Germinal center (tissue), 1 donor: Measurements from ENCODE around the gene TMEM179B.
"Not testable (repeated sequence)": the region's sequence is repeated elsewhere in the genome, so short reads cannot be mapped to it uniquely, and the experiment has no call there.

Experiments used
- DNase-seq: peaks from one replicate; pipeline ENCODE4 v3.0.0; 2012; ENCODE audit warnings: mixed read lengths, low spot score

The TMEM179B gene

DNA sequence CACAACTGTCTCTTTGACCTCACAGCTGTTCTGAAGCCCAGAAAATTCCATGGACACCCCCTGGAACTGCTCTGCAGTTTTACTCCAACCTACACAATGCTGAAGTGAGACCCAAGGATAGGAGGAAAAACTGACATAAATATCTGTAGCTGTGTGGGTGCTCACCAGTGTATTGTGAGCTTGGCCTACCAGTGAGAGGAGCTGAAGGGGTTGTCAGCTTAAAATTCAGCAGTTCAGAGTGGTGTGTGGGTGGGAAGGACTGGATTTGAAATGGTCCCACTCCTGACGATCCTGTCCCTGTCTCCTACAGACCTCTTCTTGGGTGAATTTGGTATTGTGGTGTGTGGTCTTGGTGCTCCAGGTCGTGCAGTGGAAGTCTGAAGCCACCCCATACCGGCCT, 2.4 kb downstream of the TMEM179B start:
- no peak for DNase-seq

DNA sequence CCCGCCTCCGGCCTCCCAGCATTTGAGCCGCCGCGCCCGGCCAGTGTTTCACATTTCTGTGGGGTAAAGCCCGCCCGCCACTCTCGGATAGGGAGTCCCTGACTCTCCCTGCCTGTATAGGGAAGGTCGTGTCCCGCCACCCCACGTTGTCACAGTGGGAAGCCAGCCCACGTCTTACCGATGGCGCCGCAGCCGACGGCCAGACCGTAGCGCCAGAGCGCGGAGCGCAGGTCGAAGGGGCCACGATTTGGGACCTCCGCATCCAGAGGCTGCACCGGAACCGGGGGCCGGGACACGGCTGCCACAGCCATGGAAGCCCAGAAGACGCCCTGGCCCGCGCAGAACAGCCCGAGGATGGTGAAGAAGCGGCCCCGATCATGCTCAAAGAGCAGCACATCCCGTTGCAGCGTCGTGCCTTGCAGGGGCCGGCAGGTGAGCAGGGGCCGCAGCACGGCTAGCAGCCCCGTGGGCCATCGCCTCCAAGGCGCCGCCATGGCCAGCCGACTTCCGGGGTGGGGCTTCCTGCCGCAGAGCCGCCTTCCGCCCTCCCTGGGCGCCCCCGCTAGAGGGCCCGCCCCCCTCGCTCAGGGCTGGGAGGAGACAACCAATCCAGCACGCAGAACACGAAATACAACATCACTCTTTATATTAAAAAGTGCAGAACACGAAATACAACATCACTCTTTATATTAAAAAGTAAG, 4.4 kb downstream of the TMEM179B start, which contains the start of gene TMEM223:
TSS of gene TMEM223 (minus strand) at position 506 of the 701 bp plus-strand sequence. CDS start at position 494, 12 bp downstream.
- peak; percentile 91 for DNase-seq

GRCh38 chr11:62792202-62792575, 5.0 kb downstream of the TMEM179B start:
- no peak for DNase-seq

GRCh38 chr11:62794201-62794775, 7.1 kb downstream of the TMEM179B start:
- DNase-seq, result no peak

GRCh38 chr11:62796281-62796680, 9.1 kb downstream of the TMEM179B start:
- no peak for DNase-seq

DNA sequence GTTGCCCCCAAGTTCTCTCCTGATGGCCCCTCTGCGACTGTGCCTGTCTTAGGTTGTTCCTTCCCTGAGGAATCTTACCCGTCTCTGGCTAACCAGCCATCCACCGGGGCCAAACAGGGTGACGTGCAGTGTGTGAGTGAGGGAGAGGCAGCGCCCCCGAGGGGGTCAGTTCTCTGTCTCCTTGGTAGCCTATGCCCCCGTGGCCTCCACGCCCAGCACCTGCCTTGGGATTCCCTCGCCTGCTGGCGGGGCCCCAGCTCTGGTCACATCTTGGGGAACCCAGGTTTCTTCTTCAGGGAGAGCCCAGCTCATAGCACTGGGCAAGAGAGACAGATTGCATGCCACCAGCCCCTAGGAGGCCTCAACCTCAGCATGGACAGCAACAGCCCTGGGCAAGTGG, 12.3 kb downstream of the TMEM179B start:
- no peak for DNase-seq

DNA sequence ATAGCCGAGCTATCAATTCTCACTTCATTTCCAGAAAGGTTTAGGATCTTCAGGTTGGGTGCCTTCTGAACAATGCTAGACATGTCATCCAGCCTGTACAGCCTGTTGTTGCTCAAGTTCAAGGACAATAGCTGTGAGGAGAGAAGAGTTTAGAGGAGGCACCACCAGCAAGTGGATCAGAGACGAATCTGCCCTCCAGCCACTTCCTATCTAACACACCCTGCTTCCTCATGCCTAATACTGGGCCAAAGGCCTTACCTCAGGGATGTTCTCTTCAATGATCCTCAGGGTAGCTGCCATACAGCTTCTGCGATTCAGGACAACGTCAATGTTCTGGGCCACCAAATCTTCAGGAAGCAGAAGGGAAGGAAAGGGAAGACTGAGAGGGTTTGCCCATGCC, 13.9 kb downstream of the TMEM179B start:
- no peak for DNase-seq

GRCh38 chr11:62804310-62805075, 17.3 kb downstream of the TMEM179B start:
- no peak for DNase-seq

- peak; percentile 98 for DNase-seq
These were observed 18.1 kb downstream of the TMEM179B start, which contains the start of gene NXF1 for GRCh38 chr11:62805076-62805892. NXF1 (minus strand) TSS chr11:62805440; CDS start chr11:62805356, 84 bp downstream.

DNA sequence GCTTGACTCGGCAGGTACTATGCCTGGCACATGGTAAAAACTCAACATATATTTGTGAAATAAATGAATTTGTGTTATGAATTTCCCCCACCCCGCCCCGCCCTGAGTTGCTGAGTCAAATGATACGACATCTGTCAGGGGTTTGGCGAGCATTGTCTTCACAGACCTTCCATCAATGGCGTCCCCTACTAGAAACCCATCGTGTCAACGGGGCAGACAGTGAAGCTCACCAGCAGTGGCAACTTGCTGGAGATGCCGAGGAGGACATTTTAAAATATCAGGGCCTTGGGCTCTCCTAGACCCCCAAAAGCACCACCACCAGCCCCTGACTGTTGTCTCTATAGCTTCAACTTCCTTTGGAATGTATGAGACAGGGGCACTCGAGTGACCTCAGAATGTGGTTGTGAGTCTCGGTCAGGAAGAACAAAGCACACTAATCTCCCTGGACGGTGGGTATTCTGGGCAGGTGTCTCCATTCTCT, 18.8 kb downstream of the TMEM179B start:
- DNase-seq, result peak; percentile 42

GRCh38 chr11:62806611-62807121, 19.5 kb downstream of the TMEM179B start:
- no peak for DNase-seq

- no peak for DNase-seq
These were observed 23.5 kb downstream of the TMEM179B start for GRCh38 chr11:62810748-62811147.

GRCh38 chr11:62811659-62812058, 24.5 kb downstream of the TMEM179B start:
- no peak for DNase-seq

- DNase-seq, result no peak
These were observed 29.4 kb downstream of the TMEM179B start for GRCh38 chr11:62816557-62816956.

- no peak for DNase-seq
These were observed 29.9 kb downstream of the TMEM179B start for GRCh38 chr11:62817129-62817528.

DNA sequence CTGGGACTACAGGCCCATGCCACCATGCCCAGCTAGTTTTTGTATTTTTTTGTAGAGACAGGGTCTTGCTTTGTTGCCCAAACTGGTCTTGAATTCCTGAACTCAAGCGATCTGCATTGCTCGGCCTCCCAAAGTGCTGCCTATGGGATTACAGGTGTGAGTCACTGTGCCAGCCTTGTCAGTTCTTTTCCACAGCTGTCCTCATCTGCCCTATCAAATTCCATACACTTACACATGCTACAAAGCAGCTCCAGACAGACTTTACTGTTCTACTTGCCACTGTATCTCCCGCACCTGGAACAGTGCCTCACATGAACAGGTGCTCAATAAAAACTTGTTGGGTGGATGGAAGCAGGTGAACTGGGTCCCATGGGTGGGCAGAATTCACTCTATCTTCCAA, 36.5 kb downstream of the TMEM179B start:
- DNase-seq, result no peak

- DNase-seq, result not testable (repeated sequence)
These were observed 40.9 kb downstream of the TMEM179B start for GRCh38 chr11:62828130-62828529.

- peak; percentile 51 for DNase-seq
These were observed 43.8 kb downstream of the TMEM179B start for GRCh38 chr11:62830904-62831519.

DNA sequence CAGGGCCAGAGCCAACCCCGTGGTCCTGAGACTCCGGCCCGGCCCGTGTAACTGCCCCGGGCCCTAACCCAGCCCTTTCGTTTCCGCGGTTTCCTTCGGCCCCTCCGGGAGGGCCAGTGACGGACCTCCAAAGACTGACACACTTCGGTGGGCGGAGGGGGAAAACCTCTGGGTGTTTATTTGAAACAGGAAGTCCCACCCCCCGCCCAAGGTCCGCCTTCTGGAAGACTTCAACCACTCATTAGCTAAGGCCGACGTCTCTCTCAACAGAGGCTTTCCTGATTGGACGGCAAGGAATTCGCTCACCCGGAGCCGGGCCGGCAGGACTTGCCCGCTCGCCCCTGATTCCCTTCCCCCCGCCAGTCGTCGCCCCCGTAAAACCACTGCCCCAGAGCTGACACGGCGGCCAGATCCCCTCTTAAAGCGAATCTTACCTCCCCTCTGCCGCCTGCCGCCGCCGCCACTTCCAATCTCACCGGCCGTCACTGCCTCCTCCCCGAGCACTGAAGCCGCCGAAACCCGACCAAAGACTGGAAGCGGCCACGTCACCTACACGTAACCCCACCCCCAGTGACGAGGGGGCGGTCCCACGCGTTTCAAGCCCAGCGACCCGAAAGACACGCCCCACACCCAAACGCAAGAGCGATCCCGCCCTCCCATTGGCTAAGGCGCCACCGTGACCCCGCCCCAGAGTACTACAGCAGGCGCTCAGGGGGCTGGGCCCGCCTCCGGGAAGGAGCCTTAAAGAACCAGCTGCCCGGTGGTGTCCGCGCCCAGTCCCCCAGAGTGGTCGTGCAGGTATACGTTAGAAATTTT, 44.5 kb downstream of the TMEM179B start, which contains the start of gene STX5:
TSS of gene STX5 (minus strand) at position 532 of the 816 bp plus-strand sequence. CDS start 808 bp downstream, outside the sequence.
- DNase-seq, result peak; percentile 98
